H1 (cell line): ENCODE data around the gene EXOC5. TPM values are rescaled to one million over a fixed set of nuclear protein-coding genes. Genes with fewer than 3 reads are reported as not detected.

Experiments
- CTCF ChIA-PET: fragments of 300-600 bp; sonication (Branson Sonifier 250); formaldehyde crosslinking; loops from one replicate; lab custom pipeline; 2021; ENCODE audit not compliant: partially characterized antibody; lab: Charles Lee
- POLR2A ChIA-PET: fragments of 300-600 bp; sonication (Branson Sonifier 250); formaldehyde crosslinking; loops from one replicate; lab custom pipeline; 2021; ENCODE audit warnings: inconsistent platforms; ENCODE audit not compliant: partially characterized antibody; lab: Charles Lee
- DNase-seq, 2 experiments: peaks; one replicate each; pipeline versions ENCODE4 v3.0.0 to v3.0.0-alpha.2; 2010 to 2022; ENCODE audit warnings: low spot score in 2 of 2, low read depth in 1 of 2, mixed read lengths in 1 of 2
- FAIRE-seq: peaks from 2 replicates; lab custom pipeline; 2011; peaks lifted over from hg19 to GRCh38; lab: Jason Lieb, UNC
- H2AFZ ChIP-seq: 2 replicates; pipeline ENCODE4 v1.8.1; 2012; ENCODE audit warnings: low read length, inconsistent platforms
- H2AK5ac ChIP-seq: 2 replicates; pipeline ENCODE4 v1.6.1; 2013; ENCODE audit warnings: low read depth, low read length
- H2BK120ac ChIP-seq: replicated peaks from 2 replicates; pipeline ENCODE3; 2013; ENCODE audit warnings: low read depth, low read length, inconsistent platforms
- H2BK12ac ChIP-seq: 2 replicates; pipeline ENCODE4 v1.6.1; 2013; ENCODE audit warnings: low read depth, low read length
- H2BK15ac ChIP-seq: 2 replicates; pipeline ENCODE4 v1.6.1; 2013; ENCODE audit warnings: low read length
- H2BK20ac ChIP-seq: 2 replicates; pipeline ENCODE4 v1.6.1; 2013; ENCODE audit warnings: low read length
- H2BK5ac ChIP-seq: 2 replicates; pipeline ENCODE4 v1.6.1; 2013; ENCODE audit warnings: low read depth, low read length
- H3K14ac ChIP-seq: 2 replicates; pipeline ENCODE4 v1.6.1; 2013; ENCODE audit warnings: inconsistent platforms; ENCODE audit not compliant: insufficient read length
- H3K18ac ChIP-seq: 2 replicates; pipeline ENCODE4 v1.6.1; 2013; ENCODE audit warnings: low read length; ENCODE audit errors: extremely low read depth
- H3K23ac ChIP-seq: 2 replicates; pipeline ENCODE4 v1.6.1; 2013; ENCODE audit warnings: inconsistent platforms; ENCODE audit not compliant: insufficient read length
- H3K23me2 ChIP-seq: 2 replicates; pipeline ENCODE4 v1.6.1; 2013; ENCODE audit warnings: low read depth, low read length
- H3K27ac ChIP-seq: 2 replicates; pipeline ENCODE4 v1.6.1; 2011; ENCODE audit warnings: low read depth, low read length, inconsistent platforms
- H3K27me3 ChIP-seq, 4 experiments: replicated peaks in 1 of 4; 1 replicate in 1 of 4; 2 replicates in 3 of 4; pipeline versions ENCODE4 v1.6.1 to v1.8.1; 2011 to 2013; ENCODE audit warnings: low read length in 3 of 4, mild to moderate bottlenecking in 3 of 4, inconsistent platforms in 2 of 4, mixed read lengths in 2 of 4, moderate library complexity in 1 of 4; ENCODE audit not compliant: control insufficient read depth in 3 of 4, insufficient read depth in 3 of 4; ENCODE audit errors: extremely low read depth in 1 of 4
- H3K36me3 ChIP-seq, 4 experiments: 2 replicates each; pipeline versions ENCODE4 v1.6.1 to v1.8.1; 2011 to 2013; ENCODE audit warnings: mild to moderate bottlenecking in 4 of 4, low read length in 3 of 4, moderate library complexity in 2 of 4, control low read depth in 1 of 4, inconsistent platforms in 1 of 4; ENCODE audit not compliant: insufficient read depth in 4 of 4, control insufficient read depth in 2 of 4
- H3K4ac ChIP-seq: replicated peaks from 2 replicates; pipeline ENCODE3; 2013; ENCODE audit warnings: low read length, low read depth, mixed read lengths, inconsistent platforms; ENCODE audit not compliant: insufficient read length
- H3K4me1 ChIP-seq, 4 experiments: replicated peaks in 1 of 4; 1 replicate in 1 of 4; 2 replicates in 3 of 4; pipeline versions ENCODE4 v1.6.1 to v1.8.1; 2011 to 2013; ENCODE audit warnings: low read length in 3 of 4, inconsistent platforms in 2 of 4, mixed read lengths in 1 of 4; ENCODE audit not compliant: insufficient read depth in 4 of 4, control insufficient read depth in 3 of 4
- H3K4me2 ChIP-seq, 2 experiments: 2 replicates each; pipeline versions ENCODE4 v1.6.1 to v1.8.1; 2011 to 2013; ENCODE audit warnings: low read depth in 2 of 2, low read length in 2 of 2, control low read depth in 1 of 2, inconsistent platforms in 1 of 2, mild to moderate bottlenecking in 1 of 2; ENCODE audit not compliant: insufficient read depth in 1 of 2
- H3K4me3 ChIP-seq, 4 experiments: fragments of 200-600, 300-600 bp in 1 of 4; sonication (generic), shearing (Covaris generic), sonication (Bioruptor Twin) in 1 of 4; 2 replicates each; pipeline versions ENCODE4 v1.5.1 to v1.8.1; 2011 to 2016; ENCODE audit warnings: low read length in 4 of 4, low read depth in 3 of 4, control low read depth in 2 of 4, inconsistent platforms in 2 of 4, mild to moderate bottlenecking in 2 of 4, mixed read lengths in 1 of 4, moderate library complexity in 1 of 4; ENCODE audit not compliant: insufficient read depth in 2 of 4; ENCODE audit errors: extremely low read depth in 1 of 4
- H3K56ac ChIP-seq: replicated peaks from 2 replicates; pipeline ENCODE3; 2013; ENCODE audit warnings: low read depth, mild to moderate bottlenecking, mixed read lengths, low read length, inconsistent platforms; ENCODE audit not compliant: insufficient read length
- H3K79me1 ChIP-seq: 2 replicates; pipeline ENCODE4 v1.6.1; 2013; ENCODE audit warnings: low read depth, low read length, control low read depth
- H3K79me2 ChIP-seq, 2 experiments: 2 replicates each; pipeline versions ENCODE4 v1.6.1 to v1.8.1; 2012 to 2013; ENCODE audit warnings: low read length in 2 of 2, mild to moderate bottlenecking in 2 of 2, inconsistent platforms in 1 of 2; ENCODE audit not compliant: insufficient read depth in 2 of 2, control insufficient read depth in 1 of 2
- H3K9ac ChIP-seq, 4 experiments: replicated peaks in 1 of 4; 1 replicate in 1 of 4; 2 replicates in 3 of 4; pipeline versions ENCODE4 v1.6.1 to v1.8.1; 2011 to 2013; ENCODE audit warnings: low read depth in 3 of 4, low read length in 3 of 4, control low read depth in 2 of 4, mild to moderate bottlenecking in 2 of 4, moderate library complexity in 2 of 4, inconsistent platforms in 1 of 4; ENCODE audit errors: extremely low read depth in 1 of 4
- H3K9me3 ChIP-seq, 2 experiments: 2 replicates each; pipeline versions ENCODE4 v1.6.1 to v1.8.1; 2012 to 2013; ENCODE audit warnings: mild to moderate bottlenecking in 2 of 2, moderate library complexity in 2 of 2, control low read depth in 1 of 2, inconsistent platforms in 1 of 2, low read depth in 1 of 2, low read length in 1 of 2, mixed read lengths in 1 of 2; ENCODE audit not compliant: insufficient read depth in 2 of 2
- H4K20me1 ChIP-seq, 2 experiments: replicated peaks in 1 of 2; 2 replicates each; pipeline versions ENCODE3 to v1.8.1; 2011 to 2013; ENCODE audit warnings: inconsistent platforms in 2 of 2, low read length in 2 of 2, mild to moderate bottlenecking in 1 of 2; ENCODE audit not compliant: insufficient read depth in 2 of 2, control insufficient read depth in 1 of 2
- H4K5ac ChIP-seq: 2 replicates; pipeline ENCODE4 v1.6.1; 2013; ENCODE audit warnings: low read length, low read depth, mixed read lengths, inconsistent platforms; ENCODE audit not compliant: insufficient read length
- H4K8ac ChIP-seq: 2 replicates; pipeline ENCODE4 v1.8.0; 2013; ENCODE audit warnings: mild to moderate bottlenecking, moderate library complexity, low read length, inconsistent platforms; ENCODE audit not compliant: insufficient read depth; ENCODE audit errors: extremely low read depth
- H4K91ac ChIP-seq: replicated peaks from 2 replicates; pipeline ENCODE3; 2013; ENCODE audit warnings: low read length, mixed read lengths, inconsistent platforms; ENCODE audit not compliant: insufficient read length
- ATF3 ChIP-seq: IDR thresholded peaks from 2 replicates; pipeline ENCODE4 v1.6.1; 2011; ENCODE audit warnings: low read depth, mild to moderate bottlenecking, low read length; ENCODE audit not compliant: insufficient read depth
- CTCF ChIP-seq, 3 experiments: IDR thresholded peaks; 1 replicate in 2 of 3; 2 replicates in 1 of 3; pipeline versions ENCODE4 v1.5.1 to v1.6.1; 2011; ENCODE audit warnings: low read length in 3 of 3, mild to moderate bottlenecking in 3 of 3, inconsistent platforms in 2 of 3, low read depth in 1 of 3, moderate library complexity in 1 of 3; ENCODE audit not compliant: insufficient read depth in 1 of 3; ENCODE audit errors: control extremely low read depth in 1 of 3
- EGR1 ChIP-seq: IDR thresholded peaks from 2 replicates; pipeline ENCODE4 v1.6.1; 2011; ENCODE audit warnings: low read depth, low read length, borderline replicate concordance
- EP300 ChIP-seq, 2 experiments: IDR thresholded peaks; 1 replicate in 1 of 2; 2 replicates in 1 of 2; pipeline ENCODE4 v1.6.1; 2011 to 2012; ENCODE audit warnings: low read depth in 2 of 2, low read length in 2 of 2, mild to moderate bottlenecking in 2 of 2, borderline replicate concordance in 1 of 2, inconsistent platforms in 1 of 2, moderate library complexity in 1 of 2
- WGBS, 2 experiments: shearing (Covaris generic) in 1 of 2; methylation state at CpG; one replicate each; pipeline versions ENCODE4 v1.1.6 to v1.1.7; 2013 to 2015; ENCODE audit warnings: low lambda C conversion rate in 2 of 2, mixed read lengths in 2 of 2, inconsistent platforms in 1 of 2, low coverage in 1 of 2, missing lambda C conversion rate in 1 of 2; ENCODE audit not compliant: insufficient replicate concordance in 2 of 2, insufficient coverage in 1 of 2, insufficient read length in 1 of 2; ENCODE audit errors: extremely low coverage in 1 of 2, missing lambda C conversion rate in 1 of 2; 5-methylcytosine and 5-hydroxymethylcytosine counted together
- polyA plus RNA-seq, 7 experiments: library from polyadenylated mRNA; depleted of rRNA in 3 of 7; stranded (reverse) in 5 of 7; unstranded in 2 of 7; fragments of >200 nt in 5 of 7; fragments of 200-250 nt in 2 of 7; gene quantifications; 1 replicate in 5 of 7; 2 replicates in 1 of 7; 4 replicates in 1 of 7; pipeline versions ENCODE4 v1.2.1 to v1.2.3, GENCODE V29; 2011 to 2013; ENCODE audit warnings: missing spikeins in 2 of 7, mixed read lengths in 2 of 7
- total RNA-seq: library from RNA; stranded (reverse); fragmentation: NEBNext Ultra II Directional; extraction: Animal tissue kit (Norgen Biotek cat#: 25700); gene quantifications from 2 replicates; pipeline ENCODE4 v1.2.1, GENCODE V29; 2021

EXOC5 gene
- total and polyA plus RNA-seq, 2 of the 8 experiments (the other 6 are each of a cell fraction or from before 2014, with no cell fraction given), result 23.0 to 86.7 TPM

- DNase-seq (no peak), FAIRE-seq (no peak)
- H2BK5ac ChIP-seq, result no peak overlapping the region
- H3K27ac ChIP-seq, result no peak overlapping the region
- CTCF ChIA-PET, result interaction anchor here (0.9 kb wide), 1 partner anchor 22 kb away, joined by 4 read pairs; no protein-coding TSS in a partner anchor
- WGBS, 2 experiments, result 86% methylated on average over 6 of the region's 6 CpGs; no CpG with 5 or more reads in 1 of the 2 experiments
- no peak overlapping the region; the same call in 1 of the 2 replicates for H4K8ac ChIP-seq
- no peaks in the 10 kb centered on the region; a peak in 1 of 7 replicates for H3K27me3 ChIP-seq
- no peak overlapping the region for H2BK120ac ChIP-seq
- H4K5ac ChIP-seq, result no peak overlapping the region
- H3K79me1 ChIP-seq, result no peaks in the 10 kb centered on the region
- peak overlapping the region; percentile 55; the same call in 1 of the 2 replicates for H2AFZ ChIP-seq
- no peak overlapping the region for H3K4me3 ChIP-seq
- H3K18ac ChIP-seq, result no peak overlapping the region
- H2BK15ac ChIP-seq, result no peak overlapping the region
- H3K23me2 ChIP-seq, result no peaks in the 10 kb centered on the region; the same call in 1 of the 2 replicates
- H4K91ac ChIP-seq, result no peak overlapping the region
- no peaks in the 10 kb centered on the region for H3K79me2 ChIP-seq
- H3K23ac ChIP-seq, result no peak overlapping the region
- peaks cover 0 to 7% (median 3%) of the 10 kb centered on the region in 4 experiments; a peak in 3 of 7 replicates for H3K4me1 ChIP-seq
- no peak overlapping the region for H3K4me2 ChIP-seq
- TF ChIP-seq ATF3 (no peak), EP300 (IDR thresholded peaks at IDR 0.05; ENCODE audit: borderline replicate concordance in 1 of 2, low read depth in 2 of 2, low read length in 2 of 2) (no peak), CTCF (IDR thresholded peaks at IDR 0.05; ENCODE audit: control extremely low read depth in 1 of 3, insufficient read depth in 1 of 3, low read depth in 1 of 3, low read length in 3 of 3) (peak in 1 of 3 experiments; percentile 6; a peak in 1 of 4 replicates), EGR1 (no peak)
- no peaks in the 10 kb centered on the region for H3K9me3 ChIP-seq
- H4K20me1 ChIP-seq, result no peaks in the 10 kb centered on the region
- H3K9ac ChIP-seq, result no peak overlapping the region
- H2BK20ac ChIP-seq, result no peak overlapping the region
- no peak overlapping the region for H3K4ac ChIP-seq
- H3K14ac ChIP-seq, result no peak overlapping the region
- POLR2A ChIA-PET, result no interaction called here
- no peak overlapping the region for H2AK5ac ChIP-seq
- H2BK12ac ChIP-seq, result no peak overlapping the region
- H3K36me3 ChIP-seq, result no peaks in the 10 kb centered on the region
- no peak overlapping the region for H3K56ac ChIP-seq
These were observed 108.4 kb downstream of the EXOC5 start for GRCh38 chr14:57160333-57160732.
